ENCODE measurements around the gene ANKRD30A. TPM values are rescaled to one million over a fixed set of nuclear protein-coding genes. Genes with fewer than 3 reads are reported as not detected.
"Not testable (repeated sequence)": the region's sequence is repeated elsewhere in the genome, so short reads cannot be mapped to it uniquely, and the experiment has no call there.

ANKRD30A gene, protein sequence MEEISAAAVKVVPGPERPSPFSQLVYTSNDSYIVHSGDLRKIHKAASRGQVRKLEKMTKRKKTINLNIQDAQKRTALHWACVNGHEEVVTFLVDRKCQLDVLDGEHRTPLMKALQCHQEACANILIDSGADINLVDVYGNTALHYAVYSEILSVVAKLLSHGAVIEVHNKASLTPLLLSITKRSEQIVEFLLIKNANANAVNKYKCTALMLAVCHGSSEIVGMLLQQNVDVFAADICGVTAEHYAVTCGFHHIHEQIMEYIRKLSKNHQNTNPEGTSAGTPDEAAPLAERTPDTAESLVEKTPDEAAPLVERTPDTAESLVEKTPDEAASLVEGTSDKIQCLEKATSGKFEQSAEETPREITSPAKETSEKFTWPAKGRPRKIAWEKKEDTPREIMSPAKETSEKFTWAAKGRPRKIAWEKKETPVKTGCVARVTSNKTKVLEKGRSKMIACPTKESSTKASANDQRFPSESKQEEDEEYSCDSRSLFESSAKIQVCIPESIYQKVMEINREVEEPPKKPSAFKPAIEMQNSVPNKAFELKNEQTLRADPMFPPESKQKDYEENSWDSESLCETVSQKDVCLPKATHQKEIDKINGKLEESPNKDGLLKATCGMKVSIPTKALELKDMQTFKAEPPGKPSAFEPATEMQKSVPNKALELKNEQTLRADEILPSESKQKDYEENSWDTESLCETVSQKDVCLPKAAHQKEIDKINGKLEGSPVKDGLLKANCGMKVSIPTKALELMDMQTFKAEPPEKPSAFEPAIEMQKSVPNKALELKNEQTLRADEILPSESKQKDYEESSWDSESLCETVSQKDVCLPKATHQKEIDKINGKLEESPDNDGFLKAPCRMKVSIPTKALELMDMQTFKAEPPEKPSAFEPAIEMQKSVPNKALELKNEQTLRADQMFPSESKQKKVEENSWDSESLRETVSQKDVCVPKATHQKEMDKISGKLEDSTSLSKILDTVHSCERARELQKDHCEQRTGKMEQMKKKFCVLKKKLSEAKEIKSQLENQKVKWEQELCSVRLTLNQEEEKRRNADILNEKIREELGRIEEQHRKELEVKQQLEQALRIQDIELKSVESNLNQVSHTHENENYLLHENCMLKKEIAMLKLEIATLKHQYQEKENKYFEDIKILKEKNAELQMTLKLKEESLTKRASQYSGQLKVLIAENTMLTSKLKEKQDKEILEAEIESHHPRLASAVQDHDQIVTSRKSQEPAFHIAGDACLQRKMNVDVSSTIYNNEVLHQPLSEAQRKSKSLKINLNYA (N-terminal part only)
- not detected for total RNA-seq

DNA sequence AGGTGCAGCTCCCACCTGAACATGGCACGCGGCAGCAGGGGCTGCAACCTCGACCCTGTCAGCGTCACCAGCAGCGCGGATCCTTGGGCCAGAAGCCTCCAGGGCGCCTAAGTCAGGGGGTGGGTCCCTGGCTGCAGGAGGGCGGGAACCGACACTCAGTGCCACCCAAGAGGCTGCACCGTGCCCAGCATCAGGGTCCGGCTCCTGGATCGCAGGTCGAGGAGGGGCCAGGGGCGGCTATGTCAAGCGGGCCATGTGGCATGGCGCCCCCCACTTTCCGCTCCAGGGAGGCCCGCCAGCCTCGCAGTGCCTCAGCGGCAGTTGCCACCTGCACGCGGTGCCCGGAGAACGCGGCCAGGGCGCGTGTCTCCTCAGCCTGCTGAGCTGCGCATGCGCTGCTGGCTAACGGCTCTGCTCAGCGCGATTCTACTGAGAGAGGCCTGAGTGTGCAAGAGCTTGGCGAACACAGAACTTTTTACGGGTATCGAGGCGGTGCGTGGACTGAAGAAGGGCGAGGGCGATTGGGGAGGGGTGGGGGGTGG, at the start of gene ANKRD30A:
Gene ANKRD30A (plus strand): TSS at position 408 of the 542 bp plus-strand sequence. CDS start 190 bp downstream, outside the sequence.
- H3K9me3 ChIP-seq = peaks cover 0 to 28% (median 19%) of the 10 kb centered on the region in 3 donors
- DNase-seq = no peak
- H3K4me1 ChIP-seq = no peaks in the 10 kb centered on the region
- H3K27ac ChIP-seq = no peak within 1 kb of the TSS
- TF ChIP-seq POLR2A (IDR thresholded peaks at IDR 0.05) = no peak
- TF ChIP-seq, protein P1, sequence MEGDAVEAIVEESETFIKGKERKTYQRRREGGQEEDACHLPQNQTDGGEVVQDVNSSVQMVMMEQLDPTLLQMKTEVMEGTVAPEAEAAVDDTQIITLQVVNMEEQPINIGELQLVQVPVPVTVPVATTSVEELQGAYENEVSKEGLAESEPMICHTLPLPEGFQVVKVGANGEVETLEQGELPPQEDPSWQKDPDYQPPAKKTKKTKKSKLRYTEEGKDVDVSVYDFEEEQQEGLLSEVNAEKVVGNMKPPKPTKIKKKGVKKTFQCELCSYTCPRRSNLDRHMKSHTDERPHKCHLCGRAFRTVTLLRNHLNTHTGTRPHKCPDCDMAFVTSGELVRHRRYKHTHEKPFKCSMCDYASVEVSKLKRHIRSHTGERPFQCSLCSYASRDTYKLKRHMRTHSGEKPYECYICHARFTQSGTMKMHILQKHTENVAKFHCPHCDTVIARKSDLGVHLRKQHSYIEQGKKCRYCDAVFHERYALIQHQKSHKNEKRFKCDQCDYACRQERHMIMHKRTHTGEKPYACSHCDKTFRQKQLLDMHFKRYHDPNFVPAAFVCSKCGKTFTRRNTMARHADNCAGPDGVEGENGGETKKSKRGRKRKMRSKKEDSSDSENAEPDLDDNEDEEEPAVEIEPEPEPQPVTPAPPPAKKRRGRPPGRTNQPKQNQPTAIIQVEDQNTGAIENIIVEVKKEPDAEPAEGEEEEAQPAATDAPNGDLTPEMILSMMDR (IDR thresholded peaks at IDR 0.05) = no peak
- no peak within 1 kb of the TSS for H3K4me3 ChIP-seq
- 93% methylated on average over 16 of the region's 39 CpGs; no CpG with 5 or more reads in 1 of the 2 donors for WGBS, 2 donors
- no peaks in the 10 kb centered on the region for H3K27me3 ChIP-seq
- intact Hi-C loops (cut with DNase I) = no loop called here
- H3K36me3 ChIP-seq = no peaks in the 10 kb centered on the region

DNA sequence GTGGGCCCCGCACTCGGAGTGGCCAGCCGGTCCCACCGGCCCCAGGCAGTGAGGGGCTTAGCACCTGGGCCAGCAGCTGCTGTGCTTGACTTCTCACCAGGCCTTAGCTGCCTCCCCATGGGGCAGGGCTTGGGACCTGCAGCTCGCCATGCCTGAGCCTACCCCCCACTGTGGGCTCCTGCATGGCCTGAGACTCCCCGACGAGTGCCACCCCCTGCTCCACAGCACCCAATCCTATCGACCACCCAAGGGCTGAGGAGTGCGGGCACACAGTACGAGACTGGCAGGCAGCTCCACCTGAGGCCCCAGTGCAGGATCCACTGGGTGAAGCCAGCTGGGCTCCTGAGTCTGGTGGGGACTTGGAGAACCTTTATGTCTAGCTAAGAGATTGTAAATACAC, 49.3 kb upstream of the ANKRD30A start:
- H3K4me1 ChIP-seq; H3K27me3 ChIP-seq; H3K4me3 ChIP-seq; DNase-seq; H3K27ac ChIP-seq; H3K9me3 ChIP-seq; H3K36me3 ChIP-seq; intact Hi-C loops (cut with DNase I): not testable (repeated sequence)
- WGBS, 2 donors = 84 to 92% methylated on average over 2 to 7 of the region's 10 CpGs

DNA sequence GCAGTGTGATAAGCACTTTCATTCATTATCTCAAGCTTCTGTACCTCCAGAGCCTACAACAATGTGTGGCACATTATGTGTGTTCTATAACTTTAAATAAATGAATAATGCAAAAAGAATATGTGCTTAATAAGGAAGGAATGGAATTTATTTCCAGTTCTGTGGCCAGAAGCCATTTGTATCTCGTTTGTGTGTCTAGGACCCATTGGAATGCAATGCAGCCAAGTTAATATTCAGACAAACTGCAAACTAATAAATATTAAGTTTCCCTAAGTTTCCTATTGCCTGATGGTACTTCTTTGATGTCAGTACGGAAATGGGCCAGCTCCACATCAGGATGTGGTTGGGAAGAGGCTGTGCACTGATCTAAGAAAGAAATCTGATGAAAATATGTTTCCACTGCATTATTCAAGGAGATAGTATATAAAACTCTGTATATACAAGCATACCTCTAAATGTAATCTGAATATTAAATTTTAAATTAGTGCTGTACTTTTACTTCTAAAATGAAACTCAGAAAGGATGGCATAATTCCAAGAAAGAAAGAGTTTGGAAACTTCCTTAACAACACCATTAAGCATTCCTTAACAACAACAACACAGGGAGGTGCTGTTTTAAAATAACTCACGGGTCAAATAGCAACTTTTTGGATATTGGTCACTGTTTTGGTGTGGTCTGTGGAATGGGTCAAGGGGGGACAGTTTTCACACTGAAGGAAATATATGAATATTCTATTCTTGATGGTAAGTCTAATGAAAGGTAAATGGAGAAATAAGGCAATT, 29.4 kb upstream of the ANKRD30A start:
- no peak overlapping the region for H3K4me3 ChIP-seq
- H3K36me3 ChIP-seq = no peaks in the 10 kb centered on the region
- H3K9me3 ChIP-seq = no peaks in the 10 kb centered on the region
- no peaks in the 10 kb centered on the region for H3K27me3 ChIP-seq
- TF ChIP-seq POLR2A (IDR thresholded peaks at IDR 0.05) = no peak
- TF ChIP-seq, protein P1 (IDR thresholded peaks at IDR 0.05) = no peak
- 15 to 17% methylated on average over 3 of the region's 3 CpGs for WGBS, 2 donors
- no peaks in the 10 kb centered on the region for H3K4me1 ChIP-seq
- H3K27ac ChIP-seq = no peak overlapping the region
- DNase-seq = no peak
- intact Hi-C loops (cut with DNase I) = no loop called here

DNA sequence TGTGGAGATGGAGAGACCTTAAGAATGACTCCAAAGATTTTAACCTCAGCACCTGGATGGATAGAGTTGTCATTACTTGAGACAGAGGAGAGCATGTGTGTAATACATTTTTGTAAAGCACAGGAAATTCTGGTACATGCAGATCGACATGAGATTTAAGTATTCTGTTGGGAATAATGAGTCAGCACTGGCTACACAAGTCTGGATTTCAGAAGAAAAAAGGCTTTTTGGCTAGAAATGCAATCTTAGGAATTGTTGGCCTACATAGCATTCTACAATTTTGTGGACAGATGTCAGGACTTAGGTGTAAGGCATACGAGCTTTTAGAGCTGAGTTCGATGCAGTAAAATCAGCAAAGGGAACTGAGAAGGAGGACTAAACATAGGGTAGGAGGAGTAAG, 24.1 kb upstream of the ANKRD30A start:
- DNase-seq = no peak
- Histone ChIP-seq H3K4me3 (no peak overlapping the region), H3K4me1 (no peaks in the 10 kb centered on the region), H3K36me3 (no peaks in the 10 kb centered on the region), H3K27me3 (no peaks in the 10 kb centered on the region), H3K27ac (no peak overlapping the region), H3K9me3 (no peaks in the 10 kb centered on the region)
- TF ChIP-seq, protein P1 (IDR thresholded peaks at IDR 0.05) = no peak
- no peak for TF ChIP-seq POLR2A (IDR thresholded peaks at IDR 0.05)
- intact Hi-C loops (cut with DNase I) = no loop called here
- 65 to 82% methylated on average over 3 of the region's 3 CpGs for WGBS, 2 donors

DNA sequence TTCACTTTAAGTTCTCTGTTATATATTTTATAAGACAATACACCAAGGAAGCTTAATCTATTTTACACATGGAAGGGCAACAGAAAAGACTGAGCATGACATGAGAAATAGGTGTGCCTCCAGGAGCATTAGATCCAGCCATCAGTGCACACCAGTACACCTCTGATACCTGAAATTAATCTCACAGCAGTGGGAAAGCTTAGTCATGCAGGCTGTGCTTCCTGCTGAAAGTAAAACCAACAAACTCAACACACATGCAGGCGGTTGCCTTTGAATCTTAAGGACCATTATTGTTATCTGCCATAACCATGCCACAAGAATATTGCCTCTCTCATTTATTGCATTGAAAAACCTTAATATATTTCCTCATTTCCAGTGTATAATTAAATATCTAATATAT, 16.4 kb upstream of the ANKRD30A start:
- Histone ChIP-seq H3K27ac (no peak overlapping the region), H3K36me3 (no peaks in the 10 kb centered on the region), H3K4me3 (no peak overlapping the region), H3K27me3 (no peaks in the 10 kb centered on the region), H3K9me3 (no peaks in the 10 kb centered on the region), H3K4me1 (no peaks in the 10 kb centered on the region)
- 53 to 72% methylated on average over 1 of the region's 1 CpG for WGBS, 2 donors
- intact Hi-C loops (cut with DNase I) = no loop called here
- DNase-seq = no peak
- TF ChIP-seq POLR2A (IDR thresholded peaks at IDR 0.05) = no peak
- TF ChIP-seq, protein P1 (IDR thresholded peaks at IDR 0.05) = no peak

Data from esophagus squamous epithelium (tissue), 5 donors.